HG02678 (cell line): Measurements from ENCODE around the gene CTNNA1.

Experiments used
- ATAC-seq: cut with Tn5 transposase; IDR thresholded peaks from one replicate; pipeline ENCODE4 v1.9.1; 2021; ENCODE audit warnings: mild to moderate bottlenecking, moderate library complexity; ENCODE audit not compliant: unreplicated experiment

CTNNA1 gene

GRCh38 chr5:138981586-138981985, 228.4 kb downstream of the CTNNA1 start:
- no peak for ATAC-seq

GRCh38 chr5:138983984-138984383, 230.8 kb downstream of the CTNNA1 start:
- no peak for ATAC-seq
